Effector CD8-positive, alpha-beta T cell (primary cell): ENCODE results near the gene RCAN2.

ENCODE experiments used
- DNase-seq: peaks from one replicate; lab custom pipeline; 2025; lab: John Stamatoyannopoulos, UW

Gene RCAN2

DNA sequence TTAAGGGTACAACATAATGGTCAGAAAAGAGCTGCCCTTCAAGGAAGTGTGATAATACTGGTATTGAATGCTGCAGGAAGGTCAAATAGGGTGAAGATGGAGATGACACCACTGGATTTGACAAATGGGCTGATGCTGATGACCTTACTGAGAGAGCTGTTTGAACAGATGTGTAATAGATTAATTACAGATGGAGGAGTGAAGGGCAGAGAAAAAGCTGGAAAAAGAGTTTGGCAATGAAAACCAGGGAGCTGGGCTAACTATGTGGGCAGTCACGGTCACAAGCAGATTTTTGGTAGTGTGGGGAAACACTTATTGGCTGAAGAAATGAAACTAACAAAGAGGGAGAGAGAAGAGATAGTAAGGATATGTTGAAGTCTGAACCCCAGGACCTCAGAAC is 236.9 kb downstream of the RCAN2 start:
- DNase-seq = no peak

- no peak for DNase-seq
Observed at GRCh38 chr6:46251583-46252339, 239.5 kb downstream of the RCAN2 start.

GRCh38 chr6:46248143-46248542 is 243.1 kb downstream of the RCAN2 start:
- DNase-seq = no peak

DNA sequence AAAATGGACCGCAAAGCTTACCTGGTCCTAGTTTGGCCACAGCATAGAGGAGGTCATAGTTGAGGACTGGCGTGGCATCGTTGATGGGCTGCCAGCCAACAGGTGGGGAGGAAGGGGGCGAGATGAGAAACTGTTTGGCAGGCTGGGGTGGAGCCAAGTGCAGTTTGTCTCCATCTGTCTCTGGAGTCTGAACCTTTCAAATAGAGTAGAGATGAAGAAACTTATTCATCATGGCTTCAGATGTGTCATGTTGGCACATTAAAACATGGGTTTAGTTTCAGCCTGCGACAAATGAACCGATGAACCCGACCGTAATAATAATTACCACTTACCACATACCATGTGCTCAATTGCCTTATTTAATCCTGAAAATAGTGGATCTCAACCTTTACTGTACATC is 244.5 kb downstream of the RCAN2 start:
- DNase-seq = no peak

DNA sequence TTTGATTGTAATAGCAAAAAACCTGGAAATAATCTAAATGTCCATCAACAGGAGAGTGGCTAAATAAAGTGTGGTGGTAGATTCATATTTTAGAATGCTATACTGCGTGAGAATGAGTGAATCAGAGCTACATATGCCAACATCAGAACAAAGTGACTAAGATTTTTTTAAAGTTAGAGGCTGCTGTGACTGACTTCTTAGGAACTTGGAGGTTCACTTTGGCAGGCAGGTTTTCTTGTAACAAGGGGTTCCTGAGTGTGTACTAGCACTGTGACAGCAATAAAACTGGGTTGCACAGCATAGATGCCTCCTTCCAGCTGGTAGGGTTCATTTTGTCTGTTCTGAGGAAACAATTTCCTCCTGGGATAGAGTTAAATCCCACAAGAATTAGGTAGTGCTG is 245.2 kb downstream of the RCAN2 start:
- no peak for DNase-seq

DNA sequence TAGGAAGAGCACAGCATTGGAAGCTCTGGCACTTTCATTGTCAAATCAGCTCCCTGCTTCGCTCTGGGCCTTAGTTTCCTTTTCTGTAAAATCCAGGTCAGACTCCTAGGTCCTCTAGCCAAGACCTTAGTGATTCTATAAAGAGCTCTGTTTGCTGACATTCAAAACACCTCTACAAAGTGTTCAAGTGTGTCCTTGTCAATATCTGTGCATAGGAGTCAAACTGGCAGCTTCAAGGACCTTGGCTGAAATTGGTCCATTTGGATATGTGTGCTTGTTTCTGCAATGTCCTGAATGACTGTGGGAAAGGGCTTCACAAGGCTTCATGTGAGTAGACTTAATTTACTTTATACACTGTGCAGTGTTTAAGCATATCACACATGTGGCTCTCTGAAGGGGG is 246.6 kb downstream of the RCAN2 start:
- DNase-seq = no peak

- no peak for DNase-seq
Observed at GRCh38 chr6:46243754-46244153, 247.5 kb downstream of the RCAN2 start.

DNA sequence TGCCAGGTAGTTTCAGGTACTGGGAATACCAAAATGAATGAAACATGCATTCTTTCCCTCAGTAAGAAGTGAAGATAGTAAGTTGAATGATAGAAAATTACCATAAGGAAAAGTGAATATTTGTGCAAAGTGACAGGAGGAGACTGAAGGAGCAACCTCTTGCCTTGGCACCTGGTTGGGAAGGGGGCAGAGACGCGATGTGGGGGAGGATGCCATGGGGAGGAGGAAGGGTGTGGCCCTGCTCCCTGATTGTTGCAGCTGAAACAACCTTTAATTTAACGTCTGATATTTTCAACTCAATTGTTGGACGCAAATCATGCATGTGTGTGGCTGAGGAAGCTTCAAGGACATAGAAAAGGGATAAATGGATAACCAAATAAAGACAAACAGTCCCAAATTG is 248.3 kb downstream of the RCAN2 start:
- no peak for DNase-seq

DNA sequence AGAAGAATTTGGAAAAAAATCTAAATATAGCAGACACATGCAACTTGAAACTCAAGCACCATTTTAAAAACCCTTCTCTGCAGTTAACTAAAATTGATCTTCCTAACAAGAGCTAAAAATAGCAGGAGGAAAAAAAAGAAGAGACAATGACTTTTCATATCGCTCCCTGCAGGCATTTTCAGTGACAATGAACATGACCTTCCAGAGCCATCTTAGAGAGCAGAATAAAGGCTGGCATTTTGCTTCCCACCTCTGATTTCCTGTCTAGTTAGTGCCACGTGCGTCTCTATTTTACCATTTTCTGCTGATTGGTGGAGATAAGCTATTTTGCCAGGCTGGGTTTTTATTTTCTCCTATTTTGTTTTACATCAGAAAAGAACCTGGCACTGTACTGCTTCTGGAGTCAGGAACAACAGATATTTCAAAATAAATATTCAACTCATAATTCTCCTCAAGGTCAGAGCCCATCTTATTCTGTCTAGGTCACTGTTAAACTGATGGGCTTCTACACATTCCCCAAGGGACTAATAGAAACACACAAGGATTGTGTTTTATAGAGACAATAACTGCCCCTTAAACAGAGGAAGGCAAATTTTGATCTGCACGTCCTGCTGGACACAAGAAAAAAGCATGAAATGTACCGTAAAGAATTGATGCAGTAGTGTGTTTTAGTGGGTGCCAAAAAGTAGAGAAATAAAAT is 250.2 kb downstream of the RCAN2 start:
- DNase-seq = no peak

- DNase-seq = no peak
Observed at GRCh38 chr6:46236752-46237151, 254.5 kb downstream of the RCAN2 start.

DNA sequence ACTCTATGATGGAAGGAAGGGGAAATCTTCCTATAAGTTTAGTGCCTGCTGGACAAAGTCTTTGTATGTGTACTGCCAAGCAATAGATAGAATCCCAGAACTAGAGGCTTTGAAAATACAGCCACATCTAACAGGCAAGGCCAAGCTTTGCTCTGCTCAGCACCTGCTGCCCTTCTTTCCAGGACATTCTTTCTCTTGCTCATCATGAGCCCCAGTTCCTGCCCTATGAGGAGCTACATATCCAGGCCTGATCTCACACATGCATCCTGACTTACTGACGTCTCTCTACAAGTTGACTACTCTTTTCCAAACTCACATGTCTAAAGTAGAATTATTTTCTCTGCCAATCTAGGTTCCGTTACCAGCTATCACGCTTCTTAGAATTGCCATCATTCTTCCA is 256.0 kb downstream of the RCAN2 start:
- no peak for DNase-seq

- no peak for DNase-seq
Observed at GRCh38 chr6:46234700-46235099, 256.5 kb downstream of the RCAN2 start.

- no peak for DNase-seq
Observed at GRCh38 chr6:46234156-46234556, 257.1 kb downstream of the RCAN2 start.

- DNase-seq = no peak
Observed at GRCh38 chr6:46233129-46233528, 258.1 kb downstream of the RCAN2 start.

- no peak for DNase-seq
Observed at GRCh38 chr6:46222286-46222685, 269.0 kb downstream of the RCAN2 start.

DNA sequence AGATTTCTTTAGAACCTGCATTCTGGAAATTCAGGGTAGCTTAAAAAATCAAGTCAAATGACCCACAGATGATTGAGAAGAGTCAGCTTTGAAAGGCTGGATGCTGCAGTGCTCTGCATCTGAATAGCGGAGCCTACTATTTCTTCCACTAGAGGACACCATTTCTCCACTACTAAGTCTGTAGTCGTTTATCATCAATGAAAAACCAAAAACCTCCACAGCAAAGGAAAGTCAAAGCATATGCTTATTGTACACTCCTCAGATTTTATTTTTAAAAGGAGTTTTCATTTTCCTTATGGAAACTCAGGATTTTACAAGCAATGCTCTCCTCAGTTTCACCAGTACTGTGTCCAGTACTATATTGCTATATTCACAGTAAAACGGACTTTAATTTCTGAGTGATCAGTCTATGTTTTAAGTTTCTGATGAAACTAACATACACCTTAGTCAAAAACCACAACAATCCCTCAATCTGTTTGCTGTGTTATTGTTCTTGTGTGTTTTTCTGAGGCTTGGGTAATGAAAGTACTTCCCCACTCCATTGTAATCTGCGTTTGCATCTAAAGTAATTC is 269.9 kb downstream of the RCAN2 start:
- no peak for DNase-seq

DNA sequence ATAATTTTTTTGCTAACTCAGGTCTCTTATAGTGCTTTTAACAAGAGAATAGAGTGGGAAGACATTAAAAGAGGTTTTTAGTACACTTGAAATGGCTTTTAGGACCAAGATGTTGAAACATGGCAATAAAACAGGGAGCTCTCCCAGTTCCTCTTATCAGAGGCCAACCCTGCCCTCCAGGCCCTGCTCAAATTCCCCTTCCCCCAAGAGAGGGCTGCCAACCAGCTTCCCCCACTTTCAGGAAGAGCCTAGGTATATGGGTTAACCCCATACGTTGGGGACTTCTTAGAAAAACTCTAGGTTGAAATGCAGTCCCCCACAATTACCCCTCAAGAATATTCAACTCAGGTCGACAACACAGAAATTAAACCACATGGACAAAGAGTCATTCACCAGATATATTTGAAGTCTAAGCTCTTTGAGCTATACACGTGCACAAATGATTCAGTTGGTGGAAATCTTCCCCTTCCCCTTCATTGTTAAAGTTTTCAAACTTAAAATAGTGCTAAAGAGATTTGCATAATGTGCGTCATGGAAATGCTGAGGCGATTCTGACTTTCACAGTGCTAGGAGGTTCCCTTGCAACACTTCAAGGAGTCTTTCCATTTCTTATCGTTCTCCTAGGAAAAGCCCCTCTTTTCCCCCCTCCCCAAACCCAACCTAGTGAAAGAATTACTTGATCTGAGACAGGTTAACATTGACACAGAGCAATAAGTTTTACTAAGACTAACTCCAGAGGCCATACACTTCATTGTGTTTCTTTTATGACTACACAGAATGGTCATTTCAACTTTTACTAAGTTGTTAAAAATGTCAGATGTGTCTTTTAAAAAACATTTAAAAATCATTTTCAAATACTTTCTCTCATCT is 270.7 kb downstream of the RCAN2 start:
- no peak for DNase-seq

- no peak for DNase-seq
Observed at GRCh38 chr6:46219661-46220060, 271.6 kb downstream of the RCAN2 start.

DNA sequence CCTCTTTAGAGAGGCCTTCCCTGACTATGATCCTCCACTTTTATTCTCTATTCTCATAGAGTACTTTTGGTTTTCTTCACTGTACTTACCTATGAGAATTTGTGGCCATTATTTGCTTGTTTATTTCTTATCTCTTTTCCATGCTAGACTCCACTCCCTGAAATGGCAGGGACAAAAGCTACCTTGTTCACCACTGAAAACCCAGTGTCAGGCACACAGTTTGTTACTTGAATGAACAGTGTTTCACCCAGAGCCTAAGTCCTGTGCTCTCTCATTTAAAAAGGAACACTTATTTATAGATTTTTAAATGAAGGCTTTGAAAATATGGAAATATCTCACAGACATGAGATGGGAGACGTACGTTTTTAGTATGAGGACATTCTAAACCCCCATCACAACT is 272.8 kb downstream of the RCAN2 start:
- DNase-seq = no peak

- no peak for DNase-seq
Observed at GRCh38 chr6:46217671-46218131, 273.5 kb downstream of the RCAN2 start.

DNA sequence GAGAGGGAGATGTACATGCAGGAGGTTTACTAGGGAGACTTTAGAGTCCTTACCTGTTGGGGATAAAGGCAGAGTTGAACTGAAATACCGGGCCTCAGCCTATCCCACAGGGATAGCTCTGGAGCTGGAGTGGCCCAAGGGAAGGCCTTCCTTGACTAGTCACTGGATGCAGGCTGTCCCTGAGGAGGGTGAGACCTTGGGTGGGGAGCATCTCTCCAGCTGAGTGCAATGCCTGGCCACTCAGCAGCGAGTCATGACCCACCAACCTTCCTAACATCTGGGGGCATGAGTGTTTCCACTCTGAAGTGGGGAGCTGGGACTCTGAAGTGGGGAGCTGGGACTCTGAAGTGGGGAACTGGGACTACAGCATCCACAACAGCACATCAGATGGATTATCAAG is 274.4 kb downstream of the RCAN2 start:
- no peak for DNase-seq

GRCh38 chr6:46215777-46216176 is 275.5 kb downstream of the RCAN2 start:
- DNase-seq = no peak
